ENCODE data around the gene HDAC4. TPM values are rescaled to one million over a fixed set of nuclear protein-coding genes. Genes with fewer than 3 reads are reported as not detected.
"Not testable (repeated sequence)": the region's sequence is repeated elsewhere in the genome, so short reads cannot be mapped to it uniquely, and the experiment has no call there.

Gene HDAC4
- total RNA-seq, 1 donor: 20.3 TPM

DNA sequence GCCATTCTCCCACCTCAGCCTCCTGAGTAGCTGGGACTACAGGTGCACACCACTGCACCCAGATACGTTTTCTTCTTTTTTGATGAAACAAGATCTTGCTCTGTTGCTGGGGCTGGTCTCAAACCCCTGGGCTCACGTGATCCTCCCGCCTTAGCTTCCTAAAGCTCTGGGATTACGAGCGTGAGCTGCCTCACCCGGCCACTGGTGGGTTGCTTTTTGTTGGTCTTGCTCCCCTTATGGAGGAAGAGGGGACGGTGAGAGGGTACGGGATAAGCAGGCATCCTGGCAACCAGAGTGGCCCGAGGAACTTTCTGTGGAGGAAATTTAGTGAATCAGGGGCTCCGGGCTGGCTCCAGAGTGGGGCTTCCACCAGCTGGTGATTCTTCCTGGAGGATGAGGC, 222.3 kb downstream of the HDAC4 start:
- DNase-seq (ENCODE audit: low read depth): no peak
- H3K4me3 ChIP-seq (ENCODE audit: low read depth, low read length): no peak overlapping the region
- TF ChIP-seq, protein P1, sequence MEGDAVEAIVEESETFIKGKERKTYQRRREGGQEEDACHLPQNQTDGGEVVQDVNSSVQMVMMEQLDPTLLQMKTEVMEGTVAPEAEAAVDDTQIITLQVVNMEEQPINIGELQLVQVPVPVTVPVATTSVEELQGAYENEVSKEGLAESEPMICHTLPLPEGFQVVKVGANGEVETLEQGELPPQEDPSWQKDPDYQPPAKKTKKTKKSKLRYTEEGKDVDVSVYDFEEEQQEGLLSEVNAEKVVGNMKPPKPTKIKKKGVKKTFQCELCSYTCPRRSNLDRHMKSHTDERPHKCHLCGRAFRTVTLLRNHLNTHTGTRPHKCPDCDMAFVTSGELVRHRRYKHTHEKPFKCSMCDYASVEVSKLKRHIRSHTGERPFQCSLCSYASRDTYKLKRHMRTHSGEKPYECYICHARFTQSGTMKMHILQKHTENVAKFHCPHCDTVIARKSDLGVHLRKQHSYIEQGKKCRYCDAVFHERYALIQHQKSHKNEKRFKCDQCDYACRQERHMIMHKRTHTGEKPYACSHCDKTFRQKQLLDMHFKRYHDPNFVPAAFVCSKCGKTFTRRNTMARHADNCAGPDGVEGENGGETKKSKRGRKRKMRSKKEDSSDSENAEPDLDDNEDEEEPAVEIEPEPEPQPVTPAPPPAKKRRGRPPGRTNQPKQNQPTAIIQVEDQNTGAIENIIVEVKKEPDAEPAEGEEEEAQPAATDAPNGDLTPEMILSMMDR (IDR thresholded peaks at IDR 0.05; ENCODE audit: insufficient read depth, low read depth, low read length): no peak

GRCh38 chr2:239177908-239178307, 222.9 kb downstream of the HDAC4 start:
- TF ChIP-seq, protein P1 (IDR thresholded peaks at IDR 0.05; ENCODE audit: insufficient read depth, low read depth, low read length): no peak
- DNase-seq (ENCODE audit: low read depth): no peak
- H3K4me3 ChIP-seq (ENCODE audit: low read depth, low read length): no peak overlapping the region

- no peak for DNase-seq (ENCODE audit: low read depth)
- TF ChIP-seq, protein P1 (IDR thresholded peaks at IDR 0.05; ENCODE audit: insufficient read depth, low read depth, low read length): no peak
- no peak overlapping the region for H3K4me3 ChIP-seq (ENCODE audit: low read depth, low read length)
Observed at GRCh38 chr2:239177325-239177724, 223.5 kb downstream of the HDAC4 start.

- not testable (repeated sequence) for DNase-seq (ENCODE audit: low read depth); H3K4me3 ChIP-seq (ENCODE audit: low read depth, low read length)
Observed at GRCh38 chr2:239176138-239176803, 224.5 kb downstream of the HDAC4 start.

GRCh38 chr2:239175181-239175580, 225.6 kb downstream of the HDAC4 start:
- TF ChIP-seq, protein P1 (IDR thresholded peaks at IDR 0.05; ENCODE audit: insufficient read depth, low read depth, low read length): no peak
- DNase-seq (ENCODE audit: low read depth): no peak
- no peak overlapping the region for H3K4me3 ChIP-seq (ENCODE audit: low read depth, low read length)

DNA sequence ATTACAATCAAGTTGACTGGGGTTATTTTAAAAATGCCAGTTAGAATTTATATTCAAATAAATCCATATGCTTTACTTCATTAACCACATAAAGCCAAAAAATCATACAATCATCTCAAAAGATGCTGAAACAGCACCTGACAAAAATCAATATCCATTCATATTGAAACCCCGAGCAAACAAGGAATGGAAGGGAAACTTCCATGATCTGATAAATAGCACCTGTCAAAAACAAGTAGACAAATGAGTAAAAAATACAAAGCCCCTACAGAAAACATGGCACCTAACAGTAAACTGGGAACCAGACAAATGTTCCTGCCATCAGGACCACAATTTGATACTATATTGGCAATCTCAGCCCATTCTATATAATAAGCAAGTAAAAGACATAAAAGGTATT, 227.5 kb downstream of the HDAC4 start:
- TF ChIP-seq, protein P1 (IDR thresholded peaks at IDR 0.05; ENCODE audit: insufficient read depth, low read depth, low read length): no peak
- H3K4me3 ChIP-seq (ENCODE audit: low read depth, low read length): no peak overlapping the region
- DNase-seq (ENCODE audit: low read depth): no peak

DNA sequence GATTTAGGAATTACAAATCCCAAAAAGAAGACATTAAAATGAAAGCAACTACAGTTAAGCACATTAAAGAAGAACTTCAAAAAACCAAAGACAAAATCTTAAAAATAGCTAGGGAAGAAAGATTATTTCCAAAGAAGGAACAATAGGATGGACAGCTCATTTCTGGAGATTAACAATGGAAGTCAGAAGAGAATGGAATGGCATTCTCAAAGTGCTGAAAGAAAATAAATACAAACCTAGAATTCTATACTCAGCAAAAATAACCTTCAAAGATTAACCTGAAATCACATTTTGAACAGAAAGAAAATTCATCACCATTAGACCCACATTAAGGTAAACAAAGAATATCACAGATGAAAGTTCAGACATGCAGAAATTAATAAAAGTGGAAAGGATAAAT, 229.2 kb downstream of the HDAC4 start:
- H3K4me3 ChIP-seq (ENCODE audit: low read depth, low read length): no peak overlapping the region
- TF ChIP-seq, protein P1 (IDR thresholded peaks at IDR 0.05; ENCODE audit: insufficient read depth, low read depth, low read length): no peak
- no peak for DNase-seq (ENCODE audit: low read depth)

All from fibroblast of villous mesenchyme (primary cell).